Caco-2 (cell line): ENCODE results near the gene TACC2. TPM values are rescaled to one million over a fixed set of nuclear protein-coding genes. Genes with fewer than 3 reads are reported as not detected.
A peak's percentile ranks its signal among the peaks of the same experiment; 100 is the strongest.
"Not testable (repeated sequence)": the region's sequence is repeated elsewhere in the genome, so short reads cannot be mapped to it uniquely, and the experiment has no call there.

Experiments used
- BruUV-seq: library from RNA; stranded (reverse); fragments of 400-500 nt; replicated peaks from 2 replicates; lab custom pipeline; 2021; lab: Mats Ljungman, UMichigan
- CTCF ChIA-PET: fragments of 300-600 bp; sonication (Branson Sonifier 250); formaldehyde crosslinking; loops from one replicate; lab custom pipeline; 2022; ENCODE audit warnings: antibody characterized with exemption; lab: Charles Lee
- POLR2A ChIA-PET: fragments of 300-600 bp; sonication (Branson Sonifier 250); formaldehyde crosslinking; loops from one replicate; lab custom pipeline; 2022; ENCODE audit warnings: antibody characterized with exemption; lab: Charles Lee
- DNase-seq, 2 experiments: peaks; one replicate each; pipeline versions ENCODE4 v3.0.0 to v3.0.0-alpha.2; 2020 to 2022
- H3K27me3 ChIP-seq: replicated peaks from 2 replicates; pipeline ENCODE4 v1.6.0; 2011; ENCODE audit warnings: low read length; ENCODE audit not compliant: control insufficient read depth, insufficient read depth
- H3K36me3 ChIP-seq: 2 replicates; pipeline ENCODE4 v1.5.1; 2011; ENCODE audit warnings: low read length; ENCODE audit not compliant: control insufficient read depth, insufficient read depth
- H3K4me1 ChIP-seq: fragments of 250-450 bp; sonication (Bioruptor Pico); 2 replicates; pipeline ENCODE4 v1.5.1; 2020; ENCODE audit warnings: mild to moderate bottlenecking
- H3K4me3 ChIP-seq: 2 replicates; pipeline ENCODE4 v1.5.1; 2011; ENCODE audit warnings: low read depth, mild to moderate bottlenecking, control low read depth, low read length
- H3K9me3 ChIP-seq: fragments of 250-450 bp; sonication (Bioruptor Pico); 2 replicates; pipeline ENCODE4 v1.5.1; 2020; ENCODE audit warnings: mild to moderate bottlenecking, moderate library complexity
- H3K27ac Mint-ChIP-seq: one replicate; pipeline ENCODE4 v1.8.0; 2022; ENCODE audit warnings: mixed read lengths; ENCODE audit not compliant: unreplicated experiment
- H3K27me3 Mint-ChIP-seq: one replicate; pipeline ENCODE4 v1.8.0; 2022; ENCODE audit warnings: mixed read lengths; ENCODE audit not compliant: insufficient read depth, unreplicated experiment
- H3K36me3 Mint-ChIP-seq: one replicate; pipeline ENCODE4 v1.8.0; 2022; ENCODE audit warnings: mild to moderate bottlenecking, mixed read lengths; ENCODE audit not compliant: insufficient read depth, unreplicated experiment
- H3K4me1 Mint-ChIP-seq: one replicate; pipeline ENCODE4 v1.8.0; 2022; ENCODE audit warnings: low read depth, mixed read lengths; ENCODE audit not compliant: unreplicated experiment
- H3K4me3 Mint-ChIP-seq: one replicate; pipeline ENCODE4 v1.8.0; 2022; ENCODE audit warnings: mild to moderate bottlenecking, moderate library complexity, mixed read lengths; ENCODE audit not compliant: unreplicated experiment
- H3K9me3 Mint-ChIP-seq: one replicate; pipeline ENCODE4 v1.8.0; 2022; ENCODE audit warnings: mixed read lengths; ENCODE audit not compliant: unreplicated experiment
- intact Hi-C: fragments of 100-400 bp; cut with micrococcal nuclease; formaldehyde crosslinking; loops from one replicate; pipeline ENCODE4 v1.10.0; 2022; ENCODE audit not compliant: unreplicated experiment
- total RNA-seq: library from RNA; stranded (reverse); gene quantifications from 2 replicates; pipeline ENCODE4 v1.2.3, GENCODE V29; 2022
- TF ChIP-seq, protein P1 (sequence below), 2 experiments: fragments of 200-600 bp in 1 of 2; IDR thresholded peaks; 1 replicate in 1 of 2; 2 replicates in 1 of 2; pipeline versions ENCODE4 v1.5.1 to v1.8.0; 2011 to 2022; ENCODE audit warnings: antibody characterized with exemption in 1 of 2, control low read depth in 1 of 2, inconsistent platforms in 1 of 2, low read depth in 1 of 2, low read length in 1 of 2, mild to moderate bottlenecking in 1 of 2, moderate library complexity in 1 of 2; ENCODE audit not compliant: insufficient read depth in 1 of 2, severe bottlenecking in 1 of 2, unreplicated experiment in 1 of 2

Gene TACC2
- total RNA-seq, 1 experiment from 2014 or later, result 117 TPM

DNA sequence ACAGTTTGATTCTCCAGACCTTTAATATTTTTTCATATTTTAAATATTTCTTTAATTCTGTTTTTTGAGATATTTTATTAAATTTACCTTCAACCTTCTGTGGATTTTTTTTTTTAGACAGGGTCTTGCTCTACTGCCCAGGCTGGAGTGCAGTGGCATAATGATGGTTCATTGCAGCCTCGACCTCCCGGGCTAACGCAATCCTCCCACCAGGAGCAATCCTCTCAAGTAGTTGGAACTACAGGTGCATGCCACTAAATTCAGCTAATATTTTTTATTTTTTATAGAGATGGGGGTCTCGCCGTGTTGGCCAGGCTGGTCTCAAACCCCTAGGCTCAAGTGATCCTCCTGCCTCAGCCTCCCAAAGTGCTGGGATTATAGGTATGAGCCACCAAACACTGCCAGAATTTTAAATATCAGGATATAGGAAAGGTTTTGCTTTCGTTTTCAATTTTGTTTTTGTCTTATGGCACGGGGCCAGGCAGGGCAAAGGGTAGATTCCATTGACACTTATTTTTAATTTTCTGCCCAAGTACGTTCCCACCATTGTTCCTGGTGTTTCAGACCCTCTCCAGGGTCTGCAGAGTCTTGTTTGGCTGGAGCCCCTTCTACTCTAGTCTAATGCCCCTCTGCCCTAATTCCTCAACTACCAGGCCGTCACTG is 1.2 kb downstream of the TACC2 start:
- intact Hi-C loops, result no loop called here
- Histone ChIP-seq H3K4me1 (peaks cover 30% of the 10 kb centered on the region), H3K36me3 (no peaks in the 10 kb centered on the region; the same call in 1 of the 2 replicates), H3K27me3 (no peaks in the 10 kb centered on the region), H3K4me3 (no peak overlapping the region), H3K9me3 (peaks cover 3% of the 10 kb centered on the region; the same call in 1 of the 2 replicates)
- TF ChIP-seq, protein P1, sequence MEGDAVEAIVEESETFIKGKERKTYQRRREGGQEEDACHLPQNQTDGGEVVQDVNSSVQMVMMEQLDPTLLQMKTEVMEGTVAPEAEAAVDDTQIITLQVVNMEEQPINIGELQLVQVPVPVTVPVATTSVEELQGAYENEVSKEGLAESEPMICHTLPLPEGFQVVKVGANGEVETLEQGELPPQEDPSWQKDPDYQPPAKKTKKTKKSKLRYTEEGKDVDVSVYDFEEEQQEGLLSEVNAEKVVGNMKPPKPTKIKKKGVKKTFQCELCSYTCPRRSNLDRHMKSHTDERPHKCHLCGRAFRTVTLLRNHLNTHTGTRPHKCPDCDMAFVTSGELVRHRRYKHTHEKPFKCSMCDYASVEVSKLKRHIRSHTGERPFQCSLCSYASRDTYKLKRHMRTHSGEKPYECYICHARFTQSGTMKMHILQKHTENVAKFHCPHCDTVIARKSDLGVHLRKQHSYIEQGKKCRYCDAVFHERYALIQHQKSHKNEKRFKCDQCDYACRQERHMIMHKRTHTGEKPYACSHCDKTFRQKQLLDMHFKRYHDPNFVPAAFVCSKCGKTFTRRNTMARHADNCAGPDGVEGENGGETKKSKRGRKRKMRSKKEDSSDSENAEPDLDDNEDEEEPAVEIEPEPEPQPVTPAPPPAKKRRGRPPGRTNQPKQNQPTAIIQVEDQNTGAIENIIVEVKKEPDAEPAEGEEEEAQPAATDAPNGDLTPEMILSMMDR (IDR thresholded peaks at IDR 0.05; ENCODE audit: insufficient read depth in 1 of 2, low read depth in 1 of 2, low read length in 1 of 2, severe bottlenecking in 1 of 2, unreplicated experiment in 1 of 2), result no peak
- DNase-seq, result no peak
- Mint-ChIP-seq H3K4me3 (no peak overlapping the region), H3K9me3 (peaks cover 3% of the 10 kb centered on the region), H3K36me3 (no peaks in the 10 kb centered on the region), H3K27me3 (no peaks in the 10 kb centered on the region), H3K4me1 (peaks cover 16% of the 10 kb centered on the region), H3K27ac (no peak overlapping the region)
- ChIA-PET CTCF (no interaction called here), POLR2A (no interaction called here)
- BruUV-seq, result no TSS peak

DNA sequence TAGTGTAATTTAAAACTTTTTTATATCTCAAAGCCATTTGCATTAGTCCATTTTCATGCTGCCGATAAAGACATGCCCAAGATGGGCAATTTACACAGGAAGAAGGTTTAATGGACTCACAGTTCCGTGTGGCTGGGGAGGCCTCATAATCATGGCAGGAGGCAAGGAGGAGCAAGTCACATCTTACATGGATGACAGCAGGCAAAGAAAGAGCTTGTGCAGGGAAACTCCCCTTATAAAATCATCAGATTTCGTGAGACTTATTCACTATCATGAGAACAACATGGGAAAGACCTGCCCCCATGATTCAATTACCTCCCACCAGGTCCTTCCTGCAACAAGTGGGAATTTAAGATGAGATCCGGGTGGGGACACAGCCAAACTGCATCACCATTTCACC is 2.8 kb downstream of the TACC2 start:
- H3K9me3 ChIP-seq, DNase-seq, CTCF ChIA-PET, H3K27me3 ChIP-seq, H3K27ac Mint-ChIP-seq, intact Hi-C loops, H3K4me3 ChIP-seq, POLR2A ChIA-PET, H3K36me3 ChIP-seq, H3K27me3 Mint-ChIP-seq, BruUV-seq, H3K4me3 Mint-ChIP-seq, H3K9me3 Mint-ChIP-seq, H3K36me3 Mint-ChIP-seq: not testable (repeated sequence)
- H3K4me1 ChIP-seq, result peaks cover 35% of the 10 kb centered on the region
- H3K4me1 Mint-ChIP-seq, result peaks cover 24% of the 10 kb centered on the region

DNA sequence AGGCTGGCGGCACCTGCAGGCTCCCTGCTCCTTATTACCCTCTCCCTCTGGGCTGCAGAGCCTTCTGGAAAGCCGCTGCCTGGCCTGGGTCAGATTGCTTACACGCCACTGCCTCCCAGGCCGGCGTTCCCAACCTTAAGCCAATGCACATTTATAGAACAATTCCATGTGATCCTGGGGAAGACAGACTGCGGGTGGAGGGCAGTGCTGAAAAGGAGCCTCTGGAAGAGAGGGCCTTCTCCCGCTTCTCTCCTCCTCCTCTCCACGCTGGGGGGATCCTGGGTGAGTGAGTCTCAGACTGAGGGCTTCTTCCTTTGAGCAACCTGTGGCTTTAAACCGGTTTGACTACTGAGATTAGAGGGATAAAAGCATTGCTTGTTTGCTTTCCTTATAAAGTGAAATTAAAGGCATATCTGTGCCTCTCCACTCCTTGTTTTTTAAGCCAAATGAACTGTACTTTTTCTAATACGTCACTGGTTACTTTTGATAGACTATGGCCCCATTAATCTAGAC is 5.5 kb downstream of the TACC2 start:
- H3K9me3 Mint-ChIP-seq, result peaks cover 2% of the 10 kb centered on the region
- ChIA-PET POLR2A (interaction anchor here (0.6 to 1.4 kb wide), 3 partner anchors 12 to 67 kb away, joined by 3 to 6 read pairs (median 5); partner anchors contain the start of gene ATE1), CTCF (no interaction called here)
- H3K27me3 ChIP-seq, result no peaks in the 10 kb centered on the region
- H3K27me3 Mint-ChIP-seq, result no peaks in the 10 kb centered on the region
- peak overlapping the region; percentile 80 for H3K4me3 Mint-ChIP-seq
- peaks cover 24% of the 10 kb centered on the region for H3K4me1 ChIP-seq
- intact Hi-C loops, result loop anchor here (1.0 to 2.0 kb wide), 2 partner anchors 25 to 56 kb away; no protein-coding TSS in a partner anchor
- no peaks in the 10 kb centered on the region; the same call in 1 of the 2 replicates for H3K36me3 ChIP-seq
- H3K9me3 ChIP-seq, result no peaks in the 10 kb centered on the region
- H3K27ac Mint-ChIP-seq, result peak overlapping the region; percentile 89
- peak overlapping the region; percentile 20 for H3K4me3 ChIP-seq
- no TSS peak for BruUV-seq
- no peaks in the 10 kb centered on the region for H3K36me3 Mint-ChIP-seq
- TF ChIP-seq, protein P1 (IDR thresholded peaks at IDR 0.05; ENCODE audit: insufficient read depth in 1 of 2, low read depth in 1 of 2, low read length in 1 of 2, severe bottlenecking in 1 of 2, unreplicated experiment in 1 of 2), result no peak
- peaks cover 26% of the 10 kb centered on the region for H3K4me1 Mint-ChIP-seq
- DNase-seq, result peak; percentile 64 to 73
